Right hindlimb (tissue), 1 donor: ENCODE results near the gene INTS14.

Source experiments
- DNase-seq: peaks from one replicate; pipeline ENCODE4 v3.0.0-alpha.2; 2018

The INTS14 gene

DNA sequence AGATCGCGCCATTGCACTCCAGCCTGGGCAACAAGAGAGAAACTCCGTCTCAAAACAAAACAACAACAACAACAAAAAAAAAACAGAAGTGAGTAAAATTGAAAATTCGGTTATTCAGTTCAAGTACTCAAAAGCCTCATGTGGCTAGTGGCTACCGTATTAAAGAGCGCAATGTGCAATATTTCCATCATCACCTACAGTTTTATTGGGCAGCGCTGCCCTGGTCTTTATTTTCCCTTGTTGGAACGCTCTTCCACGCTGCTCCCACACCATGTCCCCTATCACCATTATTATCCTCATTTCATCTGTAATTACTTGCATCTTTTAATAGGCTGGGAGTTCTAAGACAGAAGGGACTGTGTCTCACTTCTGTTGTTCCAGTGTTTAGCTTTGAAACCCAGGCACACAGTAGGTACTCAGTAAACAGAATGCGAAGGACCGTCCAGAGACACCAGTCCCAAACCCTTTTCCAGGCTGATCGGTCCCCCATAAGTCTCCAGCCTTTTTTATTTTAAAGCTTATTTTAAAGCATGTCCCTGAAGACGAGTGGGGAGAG lies 81.1 kb downstream of the INTS14 start:
- DNase-seq = no peak
